GM18519 (cell line): Measurements from ENCODE around the gene KCNIP4.

Source experiments
- ATAC-seq: cut with Tn5 transposase; IDR thresholded peaks from one replicate; pipeline ENCODE4 v1.9.1; 2021; ENCODE audit warnings: mild to moderate bottlenecking, moderate library complexity; ENCODE audit not compliant: unreplicated experiment, low FRiP score

KCNIP4 gene

GRCh38 chr4:21126014-21126512, 822.5 kb downstream of the KCNIP4 start:
- ATAC-seq, result no peak

- ATAC-seq, result no peak
These were observed 830.3 kb downstream of the KCNIP4 start for GRCh38 chr4:21118301-21118700.

- no peak for ATAC-seq
These were observed 830.9 kb downstream of the KCNIP4 start for GRCh38 chr4:21117541-21118180.

- no peak for ATAC-seq
These were observed 834.9 kb downstream of the KCNIP4 start for GRCh38 chr4:21113496-21114223.

GRCh38 chr4:21102667-21103066, 845.9 kb downstream of the KCNIP4 start:
- ATAC-seq, result no peak

GRCh38 chr4:21097865-21098264, 850.7 kb downstream of the KCNIP4 start:
- no peak for ATAC-seq

GRCh38 chr4:21097026-21097425, 851.5 kb downstream of the KCNIP4 start:
- no peak for ATAC-seq

GRCh38 chr4:21092531-21092930, 856.0 kb downstream of the KCNIP4 start:
- no peak for ATAC-seq

GRCh38 chr4:21090094-21090666, 858.4 kb downstream of the KCNIP4 start:
- ATAC-seq, result no peak

GRCh38 chr4:21083413-21083812, 865.2 kb downstream of the KCNIP4 start:
- ATAC-seq, result no peak

GRCh38 chr4:21077967-21078366, 870.6 kb downstream of the KCNIP4 start:
- ATAC-seq, result no peak

- ATAC-seq, result no peak
These were observed 881.2 kb downstream of the KCNIP4 start for GRCh38 chr4:21067351-21067750.

GRCh38 chr4:21061902-21062301, 886.7 kb downstream of the KCNIP4 start:
- no peak for ATAC-seq

GRCh38 chr4:21046141-21046540, 902.4 kb downstream of the KCNIP4 start:
- no peak for ATAC-seq

GRCh38 chr4:21045119-21045518, 903.5 kb downstream of the KCNIP4 start:
- no peak for ATAC-seq

- ATAC-seq, result no peak
These were observed 906.9 kb downstream of the KCNIP4 start for GRCh38 chr4:21041708-21042107.

- ATAC-seq, result no peak
These were observed 913.8 kb downstream of the KCNIP4 start for GRCh38 chr4:21034728-21035127.

GRCh38 chr4:21032089-21032645, 916.4 kb downstream of the KCNIP4 start:
- ATAC-seq, result no peak

GRCh38 chr4:21018817-21019216, 929.8 kb downstream of the KCNIP4 start:
- ATAC-seq, result no peak

- no peak for ATAC-seq
These were observed 935.1 kb downstream of the KCNIP4 start for GRCh38 chr4:21013501-21013900.

- ATAC-seq, result no peak
These were observed 935.7 kb downstream of the KCNIP4 start for GRCh38 chr4:21012851-21013331.
